ENCODE data around the gene BAG5. TPM values are rescaled to one million over a fixed set of nuclear protein-coding genes. Genes with fewer than 3 reads are reported as not detected.

BAG5 gene
- total and polyA plus RNA-seq, 2 of the 8 experiments (the other 6 are each of a cell fraction or from before 2014, with no cell fraction given), result 7.4 to 29.5 TPM

GRCh38 chr14:103555559-103556337, 6.7 kb downstream of the BAG5 start:
- Histone ChIP-seq H3K27ac (ENCODE audit: low read depth, low read length) (no peak overlapping the region), H2AFZ (ENCODE audit: low read length) (no peak overlapping the region), H3K4me3 (ENCODE audit: extremely low read depth in 1 of 4, insufficient read depth in 2 of 4, low read depth in 3 of 4, low read length in 4 of 4) (no peak overlapping the region), H3K23me2 (ENCODE audit: low read depth, low read length) (no peaks in the 10 kb centered on the region), H3K79me2 (ENCODE audit: control insufficient read depth in 1 of 2, insufficient read depth in 2 of 2, low read length in 2 of 2) (peaks cover 8 to 37% of the 10 kb centered on the region in 2 experiments), H3K18ac (ENCODE audit: extremely low read depth, low read length) (no peak overlapping the region), H3K36me3 (ENCODE audit: control insufficient read depth in 2 of 4, insufficient read depth in 4 of 4, low read length in 3 of 4) (peaks cover 0 to 21% (median 12%) of the 10 kb centered on the region in 4 experiments; a peak in 7 of 8 replicates), H2BK120ac (replicated peaks; ENCODE audit: low read depth, low read length) (no peak overlapping the region), H3K4me2 (ENCODE audit: insufficient read depth in 1 of 2, low read depth in 2 of 2, low read length in 2 of 2) (no peak overlapping the region), H3K9me3 (ENCODE audit: insufficient read depth in 2 of 2, low read depth in 1 of 2, low read length in 1 of 2) (no peaks in the 10 kb centered on the region), H3K4me1 (replicated peaks in 1 of 4; ENCODE audit: control insufficient read depth in 3 of 4, insufficient read depth in 4 of 4, low read length in 3 of 4) (no peaks in the 10 kb centered on the region), H3K79me1 (ENCODE audit: low read depth, low read length) (peaks cover 6% of the 10 kb centered on the region; the same call in 1 of the 2 replicates), H3K4ac (replicated peaks; ENCODE audit: insufficient read length, low read depth, low read length) (no peak overlapping the region), H2BK20ac (ENCODE audit: low read length) (no peak overlapping the region), H3K56ac (replicated peaks; ENCODE audit: insufficient read length, low read depth, low read length) (no peak overlapping the region), H3K14ac (ENCODE audit: insufficient read length) (no peak overlapping the region), H4K20me1 (replicated peaks in 1 of 2; ENCODE audit: control insufficient read depth in 1 of 2, insufficient read depth in 2 of 2, low read length in 2 of 2) (peaks cover 7 to 8% of the 10 kb centered on the region in 2 experiments), H3K9ac (replicated peaks in 1 of 4; ENCODE audit: extremely low read depth in 1 of 4, low read depth in 3 of 4, low read length in 3 of 4) (no peak overlapping the region), H4K91ac (replicated peaks; ENCODE audit: insufficient read length, low read length) (no peak overlapping the region), H2BK12ac (ENCODE audit: low read depth, low read length) (no peak overlapping the region), H2BK5ac (ENCODE audit: low read depth, low read length) (no peak overlapping the region), H4K8ac (ENCODE audit: extremely low read depth, insufficient read depth, low read length) (peak overlapping the region; percentile 71; the same call in 1 of the 2 replicates), H2BK15ac (ENCODE audit: low read length) (no peak overlapping the region), H2AK5ac (ENCODE audit: low read depth, low read length) (no peak overlapping the region), H4K5ac (ENCODE audit: insufficient read length, low read depth, low read length) (no peak overlapping the region), H3K23ac (ENCODE audit: insufficient read length) (no peak overlapping the region), H3K27me3 (replicated peaks in 1 of 4; ENCODE audit: control insufficient read depth in 3 of 4, extremely low read depth in 1 of 4, insufficient read depth in 3 of 4, low read length in 3 of 4) (no peaks in the 10 kb centered on the region)
- ChIA-PET CTCF (ENCODE audit: partially characterized antibody) (interaction anchor here (6.2 to 28.8 kb wide), 3 partner anchors 11 to 46 kb away, joined by 34 to 921 read pairs (median 230); partner anchors contain the start of genes CKB and TRMT61A), POLR2A (ENCODE audit: partially characterized antibody) (interaction anchor here (2.0 to 29.8 kb wide), 4 partner anchors 13 to 37 kb away, joined by 7 to 844 read pairs (median 18); partner anchors contain the start of genes CKB and TRMT61A)
- 92% methylated on average over 15 of the region's 15 CpGs; no CpG with 5 or more reads in 1 of the 2 experiments for WGBS, 2 experiments (ENCODE audit: extremely low coverage in 1 of 2, insufficient coverage in 1 of 2, insufficient read length in 1 of 2, insufficient replicate concordance in 2 of 2, low coverage in 1 of 2, low lambda C conversion rate in 2 of 2, missing lambda C conversion rate in 1 of 2)
- DNase-seq (ENCODE audit: low read depth in 1 of 2, low spot score in 2 of 2) (no peak), FAIRE-seq (no peak)
- TF ChIP-seq E2F6 (IDR thresholded peaks at IDR 0.05), result no peak

Data from H1 (cell line).